OCI-LY3 (cell line): ENCODE results near the gene APOL4.

Experiments
- EZH2phosphoT487 ChIP-seq: fragments of 200-600 bp; shearing (Covaris generic); IDR thresholded peaks from 2 replicates; pipeline ENCODE4 v1.6.1; 2018; ENCODE audit warnings: antibody characterized with exemption, mixed run types, low read depth
- TF ChIP-seq, protein P1 (sequence below): fragments of 200-600, 300-600 bp; sonication (generic); IDR thresholded peaks from 2 replicates; pipeline ENCODE4 v1.5.1; 2014; ENCODE audit warnings: antibody characterized with exemption, low read length, low read depth

DNA sequence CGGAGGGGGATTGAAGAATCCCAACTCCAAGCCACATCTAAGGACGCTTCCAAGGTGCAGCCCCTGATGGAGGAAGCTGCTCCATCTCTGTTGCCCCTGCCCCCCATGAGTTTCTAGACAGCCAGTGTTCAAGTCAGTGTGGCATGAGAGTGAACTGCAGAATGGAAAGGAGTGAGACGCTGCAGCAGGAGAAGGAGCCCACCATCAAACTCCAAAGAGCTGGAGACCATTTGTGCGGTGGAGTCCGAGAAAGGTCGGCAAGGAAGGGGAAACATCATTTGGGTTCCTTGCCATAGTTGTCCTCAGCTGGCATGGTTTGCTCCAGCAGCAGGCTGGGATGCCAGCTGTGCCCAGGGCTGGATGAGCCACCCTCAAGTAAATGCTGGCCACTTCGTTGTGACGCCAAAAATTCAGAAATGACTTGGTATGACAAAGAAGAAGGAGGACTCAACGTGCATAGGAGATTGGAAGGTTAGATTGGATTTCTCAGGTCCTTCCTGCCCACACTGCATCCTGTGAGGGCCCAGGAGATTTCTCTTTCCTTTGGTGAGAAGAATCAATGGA is 21.4 kb upstream of the APOL4 start:
- TF ChIP-seq, protein P1, sequence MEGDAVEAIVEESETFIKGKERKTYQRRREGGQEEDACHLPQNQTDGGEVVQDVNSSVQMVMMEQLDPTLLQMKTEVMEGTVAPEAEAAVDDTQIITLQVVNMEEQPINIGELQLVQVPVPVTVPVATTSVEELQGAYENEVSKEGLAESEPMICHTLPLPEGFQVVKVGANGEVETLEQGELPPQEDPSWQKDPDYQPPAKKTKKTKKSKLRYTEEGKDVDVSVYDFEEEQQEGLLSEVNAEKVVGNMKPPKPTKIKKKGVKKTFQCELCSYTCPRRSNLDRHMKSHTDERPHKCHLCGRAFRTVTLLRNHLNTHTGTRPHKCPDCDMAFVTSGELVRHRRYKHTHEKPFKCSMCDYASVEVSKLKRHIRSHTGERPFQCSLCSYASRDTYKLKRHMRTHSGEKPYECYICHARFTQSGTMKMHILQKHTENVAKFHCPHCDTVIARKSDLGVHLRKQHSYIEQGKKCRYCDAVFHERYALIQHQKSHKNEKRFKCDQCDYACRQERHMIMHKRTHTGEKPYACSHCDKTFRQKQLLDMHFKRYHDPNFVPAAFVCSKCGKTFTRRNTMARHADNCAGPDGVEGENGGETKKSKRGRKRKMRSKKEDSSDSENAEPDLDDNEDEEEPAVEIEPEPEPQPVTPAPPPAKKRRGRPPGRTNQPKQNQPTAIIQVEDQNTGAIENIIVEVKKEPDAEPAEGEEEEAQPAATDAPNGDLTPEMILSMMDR = no peak
- no peak for TF ChIP-seq EZH2phosphoT487
